ENCODE data around the gene PLCH1.

The PLCH1 gene

GRCh38 chr3:155347901-155348300 is 397.0 kb downstream of the PLCH1 start:
- Histone ChIP-seq H3K27ac (no peak overlapping the region), H3K36me3 (replicated peaks) (no peaks in the 10 kb centered on the region), H3K27me3 (replicated peaks) (no peaks in the 10 kb centered on the region), H3K4me3 (ENCODE audit: low read depth, low read length) (no peak overlapping the region)
- in situ Hi-C loops (cut with HindIII; ENCODE audit: low pct_ligation_motif_present, low sequenced_read_pairs): no loop called here
- no peak for DNase-seq
- TF ChIP-seq CTCF (IDR thresholded peaks at IDR 0.05; ENCODE audit: low read depth, low read length, missing control alignments): no peak

GRCh38 chr3:155342344-155342743 is 402.5 kb downstream of the PLCH1 start:
- no peak for TF ChIP-seq CTCF (IDR thresholded peaks at IDR 0.05; ENCODE audit: low read depth, low read length, missing control alignments)

GRCh38 chr3:155339052-155339451 is 405.8 kb downstream of the PLCH1 start:
- H3K36me3 ChIP-seq (replicated peaks): no peaks in the 10 kb centered on the region
- H3K27ac ChIP-seq: no peak overlapping the region
- in situ Hi-C loops (cut with HindIII; ENCODE audit: low pct_ligation_motif_present, low sequenced_read_pairs): no loop called here
- H3K27me3 ChIP-seq (replicated peaks): no peaks in the 10 kb centered on the region
- no peak for TF ChIP-seq CTCF (IDR thresholded peaks at IDR 0.05; ENCODE audit: low read depth, low read length, missing control alignments)
- DNase-seq: no peak
- H3K4me3 ChIP-seq (ENCODE audit: low read depth, low read length): no peak overlapping the region

More at GRCh38 chr3:155342344-155342743, 402.5 kb downstream of the PLCH1 start:
- H3K36me3 ChIP-seq (replicated peaks): no peaks in the 10 kb centered on the region
- no peak overlapping the region for H3K4me3 ChIP-seq (ENCODE audit: low read depth, low read length)
- no peak for DNase-seq
- no peaks in the 10 kb centered on the region for H3K27me3 ChIP-seq (replicated peaks)
- in situ Hi-C loops (cut with HindIII; ENCODE audit: low pct_ligation_motif_present, low sequenced_read_pairs): no loop called here
- no peak overlapping the region for H3K27ac ChIP-seq

- Histone ChIP-seq H3K4me3 (ENCODE audit: low read depth, low read length) (no peak overlapping the region), H3K36me3 (replicated peaks) (no peaks in the 10 kb centered on the region), H3K27me3 (replicated peaks) (no peaks in the 10 kb centered on the region), H3K27ac (no peak overlapping the region)
- no peak for TF ChIP-seq CTCF (IDR thresholded peaks at IDR 0.05; ENCODE audit: low read depth, low read length, missing control alignments)
- DNase-seq: no peak
- in situ Hi-C loops (cut with HindIII; ENCODE audit: low pct_ligation_motif_present, low sequenced_read_pairs): no loop called here
These were observed 409.0 kb downstream of the PLCH1 start for GRCh38 chr3:155335724-155336354.

GRCh38 chr3:155334914-155335723 is 409.8 kb downstream of the PLCH1 start:
- no peak for TF ChIP-seq CTCF (IDR thresholded peaks at IDR 0.05; ENCODE audit: low read depth, low read length, missing control alignments)
- Histone ChIP-seq H3K4me3 (ENCODE audit: low read depth, low read length) (no peak overlapping the region), H3K27ac (no peak overlapping the region), H3K36me3 (replicated peaks) (no peaks in the 10 kb centered on the region), H3K27me3 (replicated peaks) (no peaks in the 10 kb centered on the region)
- DNase-seq: no peak
- in situ Hi-C loops (cut with HindIII; ENCODE audit: low pct_ligation_motif_present, low sequenced_read_pairs): no loop called here

All from brain microvascular endothelial cell (primary cell).